ENCODE data around the gene HPN. TPM values are rescaled to one million over a fixed set of nuclear protein-coding genes. Genes with fewer than 3 reads are reported as not detected.
A peak's percentile ranks its signal among the peaks of the same experiment; 100 is the strongest.

Gene HPN
- total and polyA plus RNA-seq, 10 donors = 0.86 to 4.3 (median 2.2) TPM

DNA sequence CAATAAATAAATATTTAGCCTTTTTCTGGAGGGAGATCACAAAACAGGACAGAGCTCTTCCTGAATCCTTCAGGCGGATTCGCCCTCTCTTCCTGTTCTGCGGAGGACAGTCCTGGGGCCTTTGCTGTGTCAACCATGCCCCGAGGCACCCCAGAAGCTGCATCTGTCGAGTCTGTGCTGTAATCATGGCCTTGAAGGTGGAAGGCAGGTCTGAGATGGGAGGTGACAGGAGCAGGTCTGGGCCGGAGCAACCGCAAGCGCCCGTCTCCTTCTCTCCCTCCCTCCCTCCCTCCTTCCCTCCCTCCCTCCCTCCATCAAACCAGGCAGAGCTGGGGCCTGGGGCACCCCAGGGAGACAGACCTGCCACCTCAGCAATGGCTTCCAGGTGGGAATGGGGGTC, 69.5 kb downstream of the HPN start:
- WGBS, 5 donors = 49 to 66% (median 64%) methylated on average over 9 of the region's 9 CpGs
- DNase-seq = no peak

GRCh38 chr19:35112995-35113688, 71.6 kb downstream of the HPN start:
- no peak for TF ChIP-seq POLR2A (IDR thresholded peaks at IDR 0.05)
- no peak for TF ChIP-seq POLR2AphosphoS5 (IDR thresholded peaks at IDR 0.05)
- TF ChIP-seq, protein P1, sequence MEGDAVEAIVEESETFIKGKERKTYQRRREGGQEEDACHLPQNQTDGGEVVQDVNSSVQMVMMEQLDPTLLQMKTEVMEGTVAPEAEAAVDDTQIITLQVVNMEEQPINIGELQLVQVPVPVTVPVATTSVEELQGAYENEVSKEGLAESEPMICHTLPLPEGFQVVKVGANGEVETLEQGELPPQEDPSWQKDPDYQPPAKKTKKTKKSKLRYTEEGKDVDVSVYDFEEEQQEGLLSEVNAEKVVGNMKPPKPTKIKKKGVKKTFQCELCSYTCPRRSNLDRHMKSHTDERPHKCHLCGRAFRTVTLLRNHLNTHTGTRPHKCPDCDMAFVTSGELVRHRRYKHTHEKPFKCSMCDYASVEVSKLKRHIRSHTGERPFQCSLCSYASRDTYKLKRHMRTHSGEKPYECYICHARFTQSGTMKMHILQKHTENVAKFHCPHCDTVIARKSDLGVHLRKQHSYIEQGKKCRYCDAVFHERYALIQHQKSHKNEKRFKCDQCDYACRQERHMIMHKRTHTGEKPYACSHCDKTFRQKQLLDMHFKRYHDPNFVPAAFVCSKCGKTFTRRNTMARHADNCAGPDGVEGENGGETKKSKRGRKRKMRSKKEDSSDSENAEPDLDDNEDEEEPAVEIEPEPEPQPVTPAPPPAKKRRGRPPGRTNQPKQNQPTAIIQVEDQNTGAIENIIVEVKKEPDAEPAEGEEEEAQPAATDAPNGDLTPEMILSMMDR (IDR thresholded peaks at IDR 0.05 in 8 of 11, conservative IDR thresholded peaks at IDR 0.05 in 3 of 11) = no peak

More for the DNA sequence above, 69.5 kb downstream of the HPN start:
- Histone ChIP-seq H3K9me3 (no peaks in the 10 kb centered on the region), H3K27me3 (replicated peaks in 1 of 7) (peaks cover 0 to 29% (median 0%) of the 10 kb centered on the region in 7 donors), H3K4me3 (no peak overlapping the region), H3K36me3 (no peaks in the 10 kb centered on the region), H3K4me1 (peaks cover 6 to 18% (median 12%) of the 10 kb centered on the region in 6 donors), H3K27ac (no peak overlapping the region)
- TF ChIP-seq POLR2A (IDR thresholded peaks at IDR 0.05) (no peak), POLR2AphosphoS5 (IDR thresholded peaks at IDR 0.05) (no peak)
- TF ChIP-seq, protein P1 (IDR thresholded peaks at IDR 0.05 in 8 of 11, conservative IDR thresholded peaks at IDR 0.05 in 3 of 11) = no peak
- intact Hi-C loops (cut with DNase I; ENCODE audit: low total_unique reads) = no loop called here

GRCh38 chr19:35114353-35115176, 73.0 kb downstream of the HPN start:
- TF ChIP-seq, protein P1 (IDR thresholded peaks at IDR 0.05 in 8 of 11, conservative IDR thresholded peaks at IDR 0.05 in 3 of 11) = peak; percentile 82 to 94 (median 92)
- no peak for TF ChIP-seq POLR2A (IDR thresholded peaks at IDR 0.05)
- intact Hi-C loops (cut with DNase I; ENCODE audit: low total_unique reads) = no loop called here
- 5 to 13% (median 8%) methylated on average over 22 to 23 of the region's 23 CpGs for WGBS, 5 donors

More at GRCh38 chr19:35112995-35113688, 71.6 kb downstream of the HPN start:
- peaks cover 0 to 29% (median 0%) of the 10 kb centered on the region in 7 donors for H3K27me3 ChIP-seq (replicated peaks in 1 of 7)
- H3K36me3 ChIP-seq = no peaks in the 10 kb centered on the region
- H3K27ac ChIP-seq = no peak overlapping the region
- 76 to 86% (median 84%) methylated on average over 14 to 15 of the region's 15 CpGs for WGBS, 5 donors
- no peaks in the 10 kb centered on the region for H3K9me3 ChIP-seq
- intact Hi-C loops (cut with DNase I; ENCODE audit: low total_unique reads) = no loop called here
- H3K4me1 ChIP-seq = peaks cover 6 to 30% (median 12%) of the 10 kb centered on the region in 6 donors
- H3K4me3 ChIP-seq = no peak overlapping the region
- no peak for DNase-seq

More at GRCh38 chr19:35114353-35115176, 73.0 kb downstream of the HPN start:
- H3K4me3 ChIP-seq = peak overlapping the region in 1 of 8 donors; percentile 49
- H3K27ac ChIP-seq = no peak overlapping the region
- peak; percentile 83 for DNase-seq
- peaks cover 6 to 43% (median 17%) of the 10 kb centered on the region in 6 donors for H3K4me1 ChIP-seq
- H3K9me3 ChIP-seq = no peaks in the 10 kb centered on the region
- peaks cover 0 to 24% (median 0%) of the 10 kb centered on the region in 7 donors for H3K27me3 ChIP-seq (replicated peaks in 1 of 7)
- no peaks in the 10 kb centered on the region for H3K36me3 ChIP-seq
